Hematopoietic multipotent progenitor cell (in vitro differentiated cells): ENCODE data around the gene PLPP1. TPM values are rescaled to one million over a fixed set of nuclear protein-coding genes. Genes with fewer than 3 reads are reported as not detected.
"Not testable (repeated sequence)": the region's sequence is repeated elsewhere in the genome, so short reads cannot be mapped to it uniquely, and the experiment has no call there.

ENCODE experiments used
- DNase-seq, 3 donors: peaks; one replicate each; pipeline ENCODE4 v3.0.0-alpha.2; 2011 to 2015; ENCODE audit warnings: low read depth in 2 of 3, low spot score in 2 of 3
- total RNA-seq: library from RNA; depleted of rRNA; stranded (reverse); fragments of >200 nt; gene quantifications from one replicate; pipeline ENCODE4 v1.2.3, GENCODE V29; 2012

PLPP1 gene
- total RNA-seq, 1 donor = 2.4 TPM

GRCh38 chr5:55509097-55509496, 25.7 kb downstream of the PLPP1 start:
- DNase-seq = no peak

- no peak for DNase-seq
Observed at GRCh38 chr5:55507574-55507973, 27.2 kb downstream of the PLPP1 start.

GRCh38 chr5:55505711-55506110, 29.1 kb downstream of the PLPP1 start:
- not testable (repeated sequence) for DNase-seq

GRCh38 chr5:55503917-55504316, 30.8 kb downstream of the PLPP1 start:
- not testable (repeated sequence) for DNase-seq

- no peak for DNase-seq
Observed at GRCh38 chr5:55502759-55503158, 32.0 kb downstream of the PLPP1 start.

GRCh38 chr5:55498457-55498856, 36.3 kb downstream of the PLPP1 start:
- no peak for DNase-seq

- DNase-seq = no peak
Observed at GRCh38 chr5:55497712-55498111, 37.1 kb downstream of the PLPP1 start.

- no peak for DNase-seq
Observed at GRCh38 chr5:55495216-55495615, 39.5 kb downstream of the PLPP1 start.

GRCh38 chr5:55492449-55492848, 42.3 kb downstream of the PLPP1 start:
- no peak for DNase-seq

GRCh38 chr5:55485073-55485472, 49.7 kb downstream of the PLPP1 start:
- no peak for DNase-seq

GRCh38 chr5:55484531-55484930, 50.2 kb downstream of the PLPP1 start:
- no peak for DNase-seq

GRCh38 chr5:55483885-55484284, 50.9 kb downstream of the PLPP1 start:
- DNase-seq = no peak

GRCh38 chr5:55481293-55481855, 53.4 kb downstream of the PLPP1 start:
- DNase-seq = no peak

- DNase-seq = peak in 1 of 3 donors; percentile 5
Observed at GRCh38 chr5:55480781-55481180, 54.0 kb downstream of the PLPP1 start.

- no peak for DNase-seq
Observed at GRCh38 chr5:55472642-55473041, 62.1 kb downstream of the PLPP1 start.

GRCh38 chr5:55471468-55471867, 63.3 kb downstream of the PLPP1 start:
- DNase-seq = no peak

GRCh38 chr5:55470282-55470681, 64.5 kb downstream of the PLPP1 start:
- DNase-seq = no peak

- DNase-seq = no peak
Observed at GRCh38 chr5:55469839-55470238, 64.9 kb downstream of the PLPP1 start.

GRCh38 chr5:55467862-55468551, 66.8 kb downstream of the PLPP1 start:
- DNase-seq = no peak

GRCh38 chr5:55463613-55464012, 71.2 kb downstream of the PLPP1 start:
- no peak for DNase-seq

GRCh38 chr5:55459572-55459971, 75.2 kb downstream of the PLPP1 start:
- DNase-seq = no peak

- DNase-seq = no peak
Observed at GRCh38 chr5:55456216-55456895, 78.4 kb downstream of the PLPP1 start.
